Measurements from ENCODE around the gene EGF. TPM values are rescaled to one million over a fixed set of nuclear protein-coding genes. Genes with fewer than 3 reads are reported as not detected.

EGF gene
- total RNA-seq, 1 donor from 2014 or later = 6.6 TPM

DNA sequence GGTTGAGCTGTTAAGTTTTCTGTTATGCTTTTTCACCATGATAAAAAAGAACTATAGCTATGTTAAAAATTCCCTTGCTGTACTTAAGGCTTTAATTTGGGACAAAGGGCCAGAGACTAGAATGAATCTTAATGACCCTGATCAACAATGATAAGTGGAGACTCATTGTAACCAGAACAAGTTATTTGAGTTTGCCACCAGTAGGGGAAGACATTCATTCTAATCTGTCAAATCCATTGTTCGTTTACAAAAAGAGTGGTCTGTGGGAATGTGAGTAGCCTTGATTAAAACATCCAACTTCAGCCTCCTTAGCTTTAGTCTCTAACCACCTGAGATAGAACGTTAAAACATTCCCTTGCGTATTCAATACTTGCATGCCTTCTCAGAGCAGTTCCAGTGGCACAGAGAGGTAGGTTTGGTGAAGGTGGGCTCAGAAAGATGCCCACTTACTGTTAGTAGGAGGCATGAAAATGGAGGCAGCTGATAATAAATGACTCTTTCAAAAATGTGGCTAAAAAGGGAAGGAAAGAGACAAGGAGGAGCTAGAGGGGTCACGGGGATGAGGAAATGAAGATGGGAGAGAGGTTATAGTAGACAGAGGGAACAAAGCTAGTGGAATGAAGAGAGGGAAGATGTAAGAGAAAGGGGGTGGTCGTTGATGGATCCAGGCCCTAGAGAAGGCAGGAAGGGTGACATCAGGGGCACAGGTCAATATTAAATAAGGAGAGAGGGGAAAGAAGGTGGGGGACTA lies 66.2 kb downstream of the EGF start:
- Histone ChIP-seq H3F3A (ENCODE audit: low read depth) (no peaks in the 10 kb centered on the region), H2AFZ (replicated peaks) (no peak overlapping the region), H3K4me2 (peak overlapping the region; percentile 36), H3K9ac (no peak overlapping the region), H3K4me3 (no peak overlapping the region), H3K4me1 (peaks cover 10% of the 10 kb centered on the region), H3K36me3 (no peaks in the 10 kb centered on the region), H3K79me2 (ENCODE audit: low read depth) (no peaks in the 10 kb centered on the region), H3K27ac (peak overlapping the region; percentile 49), H3K9me3 (ENCODE audit: low read depth) (no peaks in the 10 kb centered on the region), H4K20me1 (ENCODE audit: low read depth) (no peaks in the 10 kb centered on the region), H3K27me3 (no peaks in the 10 kb centered on the region)
- Mint-ChIP-seq H3K27me3 (ENCODE audit: insufficient read depth, low read depth) (no peaks in the 10 kb centered on the region), H3K36me3 (no peaks in the 10 kb centered on the region), H3K4me3 (no peak overlapping the region), H3K27ac (no peak overlapping the region), H3K9me3 (no peaks in the 10 kb centered on the region), H3K4me1 (no peaks in the 10 kb centered on the region)
- peak; percentile 58 for DNase-seq (ENCODE audit: low spot score)
- TF ChIP-seq EZH2 (IDR thresholded peaks at IDR 0.05) (no peak), EZH2phosphoT487 (IDR thresholded peaks at IDR 0.05) (no peak)
- TF ChIP-seq, protein P1, sequence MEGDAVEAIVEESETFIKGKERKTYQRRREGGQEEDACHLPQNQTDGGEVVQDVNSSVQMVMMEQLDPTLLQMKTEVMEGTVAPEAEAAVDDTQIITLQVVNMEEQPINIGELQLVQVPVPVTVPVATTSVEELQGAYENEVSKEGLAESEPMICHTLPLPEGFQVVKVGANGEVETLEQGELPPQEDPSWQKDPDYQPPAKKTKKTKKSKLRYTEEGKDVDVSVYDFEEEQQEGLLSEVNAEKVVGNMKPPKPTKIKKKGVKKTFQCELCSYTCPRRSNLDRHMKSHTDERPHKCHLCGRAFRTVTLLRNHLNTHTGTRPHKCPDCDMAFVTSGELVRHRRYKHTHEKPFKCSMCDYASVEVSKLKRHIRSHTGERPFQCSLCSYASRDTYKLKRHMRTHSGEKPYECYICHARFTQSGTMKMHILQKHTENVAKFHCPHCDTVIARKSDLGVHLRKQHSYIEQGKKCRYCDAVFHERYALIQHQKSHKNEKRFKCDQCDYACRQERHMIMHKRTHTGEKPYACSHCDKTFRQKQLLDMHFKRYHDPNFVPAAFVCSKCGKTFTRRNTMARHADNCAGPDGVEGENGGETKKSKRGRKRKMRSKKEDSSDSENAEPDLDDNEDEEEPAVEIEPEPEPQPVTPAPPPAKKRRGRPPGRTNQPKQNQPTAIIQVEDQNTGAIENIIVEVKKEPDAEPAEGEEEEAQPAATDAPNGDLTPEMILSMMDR (IDR thresholded peaks at IDR 0.05) = peak; percentile 43

DNA sequence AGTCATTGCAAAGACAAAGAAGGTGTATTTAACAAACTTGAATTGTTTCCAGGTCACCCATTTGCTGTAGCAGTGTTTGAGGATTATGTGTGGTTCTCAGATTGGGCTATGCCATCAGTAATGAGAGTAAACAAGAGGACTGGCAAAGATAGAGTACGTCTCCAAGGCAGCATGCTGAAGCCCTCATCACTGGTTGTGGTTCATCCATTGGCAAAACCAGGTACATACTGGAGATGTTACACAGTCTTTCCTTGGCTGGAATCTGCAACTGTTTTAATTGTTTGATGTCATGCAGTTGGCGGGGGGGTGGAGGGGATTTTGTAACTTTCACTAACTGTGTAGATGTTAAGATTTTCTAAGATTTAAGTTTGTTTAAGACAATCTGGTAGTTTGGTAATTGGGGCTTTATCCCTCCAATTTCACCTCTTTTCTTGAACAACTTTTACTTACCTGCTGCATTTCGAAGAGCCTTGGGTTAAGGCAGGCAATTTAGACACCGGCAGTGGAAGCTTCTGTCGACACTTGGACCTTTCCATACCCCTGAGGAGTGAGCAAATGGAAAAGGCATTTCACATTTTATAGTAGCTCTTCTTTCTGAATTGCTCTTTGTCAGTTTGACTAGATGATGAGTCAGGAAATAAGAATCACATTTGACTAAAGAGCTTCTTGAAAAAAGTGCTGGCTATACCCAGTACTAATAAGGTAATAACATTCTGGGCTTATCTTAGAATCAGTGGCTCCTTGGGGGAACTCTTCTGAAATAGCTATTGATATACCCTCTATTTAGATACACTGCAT lies 67.4 kb downstream of the EGF start:
- Histone ChIP-seq H4K20me1 (ENCODE audit: low read depth) (no peaks in the 10 kb centered on the region), H2AFZ (replicated peaks) (no peak overlapping the region), H3F3A (ENCODE audit: low read depth) (no peaks in the 10 kb centered on the region), H3K4me1 (peaks cover 10% of the 10 kb centered on the region), H3K4me2 (no peak overlapping the region), H3K27ac (no peak overlapping the region), H3K79me2 (ENCODE audit: low read depth) (no peaks in the 10 kb centered on the region), H3K4me3 (no peak overlapping the region), H3K9ac (no peak overlapping the region), H3K27me3 (no peaks in the 10 kb centered on the region), H3K9me3 (ENCODE audit: low read depth) (no peaks in the 10 kb centered on the region), H3K36me3 (no peaks in the 10 kb centered on the region)
- no peaks in the 10 kb centered on the region for H3K27me3 Mint-ChIP-seq (ENCODE audit: insufficient read depth, low read depth)
- DNase-seq (ENCODE audit: low spot score) = no peak
- H3K36me3 Mint-ChIP-seq = no peaks in the 10 kb centered on the region
- H3K4me1 Mint-ChIP-seq = no peaks in the 10 kb centered on the region
- TF ChIP-seq EZH2phosphoT487 (IDR thresholded peaks at IDR 0.05) = no peak
- TF ChIP-seq, protein P1 (IDR thresholded peaks at IDR 0.05) = no peak
- TF ChIP-seq EZH2 (IDR thresholded peaks at IDR 0.05) = no peak
- no peaks in the 10 kb centered on the region for H3K9me3 Mint-ChIP-seq
- H3K4me3 Mint-ChIP-seq = no peak overlapping the region
- no peak overlapping the region for H3K27ac Mint-ChIP-seq

DNA sequence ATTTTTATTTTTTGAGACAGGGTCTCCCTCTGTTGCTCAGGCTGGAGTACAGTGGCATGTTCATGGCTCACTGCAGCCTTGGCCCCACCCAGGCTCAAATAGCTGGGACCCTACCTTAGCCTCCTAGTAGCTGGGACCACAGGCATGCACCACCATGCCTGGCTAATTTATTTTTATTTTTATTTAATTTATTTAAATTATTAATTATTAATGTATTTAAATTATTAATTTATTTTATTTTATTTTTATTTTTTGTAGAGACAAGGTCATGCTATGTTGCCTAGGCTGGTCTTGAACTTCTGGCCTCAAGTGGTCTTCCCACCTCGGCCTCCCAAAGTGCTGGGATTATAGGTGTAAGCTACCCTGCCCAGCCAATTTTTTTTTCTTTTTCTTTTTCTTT lies 69.3 kb downstream of the EGF start:
- Mint-ChIP-seq H3K4me3 (no peak overlapping the region), H3K27ac (no peak overlapping the region), H3K4me1 (peaks cover 2% of the 10 kb centered on the region), H3K27me3 (ENCODE audit: insufficient read depth, low read depth) (no peaks in the 10 kb centered on the region), H3K9me3 (no peaks in the 10 kb centered on the region), H3K36me3 (no peaks in the 10 kb centered on the region)
- Histone ChIP-seq H3K4me3 (no peak overlapping the region), H3K4me2 (no peak overlapping the region), H3K9ac (no peak overlapping the region), H2AFZ (replicated peaks) (no peak overlapping the region), H3K4me1 (peaks cover 10% of the 10 kb centered on the region), H3K36me3 (no peaks in the 10 kb centered on the region), H3K27ac (no peak overlapping the region), H3K9me3 (ENCODE audit: low read depth) (no peaks in the 10 kb centered on the region), H3F3A (ENCODE audit: low read depth) (no peaks in the 10 kb centered on the region), H4K20me1 (ENCODE audit: low read depth) (no peaks in the 10 kb centered on the region), H3K79me2 (ENCODE audit: low read depth) (no peaks in the 10 kb centered on the region), H3K27me3 (no peaks in the 10 kb centered on the region)
- DNase-seq (ENCODE audit: low spot score) = no peak
- TF ChIP-seq EZH2phosphoT487 (IDR thresholded peaks at IDR 0.05) = no peak
- TF ChIP-seq EZH2 (IDR thresholded peaks at IDR 0.05) = no peak
- TF ChIP-seq, protein P1 (IDR thresholded peaks at IDR 0.05) = no peak

Measured in neural progenitor cell (in vitro differentiated cells).